ENCODE measurements around the gene PTPRD.

Gene PTPRD

GRCh38 chr9:8420416-8420815 lies 2192.4 kb downstream of the PTPRD start:
- H3K27ac Mint-ChIP-seq: no peak overlapping the region
- H3K27me3 Mint-ChIP-seq: no peaks in the 10 kb centered on the region
- no peak overlapping the region for H3K4me3 Mint-ChIP-seq
- no peaks in the 10 kb centered on the region for H3K4me1 Mint-ChIP-seq (ENCODE audit: low read depth)
- no peaks in the 10 kb centered on the region for H3K9me3 Mint-ChIP-seq (ENCODE audit: low read depth)
- no peaks in the 10 kb centered on the region for H3K36me3 Mint-ChIP-seq

GRCh38 chr9:8419596-8420275 lies 2193.1 kb downstream of the PTPRD start:
- H3K36me3 Mint-ChIP-seq: no peaks in the 10 kb centered on the region
- no peaks in the 10 kb centered on the region for H3K9me3 Mint-ChIP-seq (ENCODE audit: low read depth)
- H3K4me1 Mint-ChIP-seq (ENCODE audit: low read depth): no peaks in the 10 kb centered on the region
- H3K27ac Mint-ChIP-seq: no peak overlapping the region
- no peaks in the 10 kb centered on the region for H3K27me3 Mint-ChIP-seq
- no peak overlapping the region for H3K4me3 Mint-ChIP-seq

GRCh38 chr9:8417341-8417740 lies 2195.5 kb downstream of the PTPRD start:
- H3K27ac Mint-ChIP-seq: no peak overlapping the region
- no peaks in the 10 kb centered on the region for H3K9me3 Mint-ChIP-seq (ENCODE audit: low read depth)
- no peaks in the 10 kb centered on the region for H3K4me1 Mint-ChIP-seq (ENCODE audit: low read depth)
- H3K4me3 Mint-ChIP-seq: no peak overlapping the region
- H3K27me3 Mint-ChIP-seq: peaks cover 1% of the 10 kb centered on the region
- H3K36me3 Mint-ChIP-seq: no peaks in the 10 kb centered on the region

DNA sequence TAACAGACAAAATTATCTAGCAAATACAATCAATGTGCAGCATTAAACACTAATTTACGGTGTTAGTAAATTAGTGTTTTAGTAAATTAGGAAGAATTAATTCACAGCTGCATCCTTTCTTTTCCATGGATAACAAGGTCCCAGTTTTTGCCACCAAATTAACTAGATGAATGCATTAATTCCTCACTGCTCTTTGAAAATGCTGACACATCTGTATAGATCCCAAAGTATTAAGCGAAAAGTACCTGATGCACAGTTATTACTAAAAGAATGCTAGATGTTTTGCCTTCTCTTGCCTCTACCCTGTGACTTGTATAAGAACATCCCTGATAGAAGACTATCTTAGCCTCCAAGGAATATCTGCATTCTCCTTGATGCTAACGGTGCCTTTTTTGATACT lies 2200.5 kb downstream of the PTPRD start:
- Mint-ChIP-seq H3K4me1 (ENCODE audit: low read depth) (peaks cover 4% of the 10 kb centered on the region), H3K9me3 (ENCODE audit: low read depth) (no peaks in the 10 kb centered on the region), H3K27me3 (peaks cover 1% of the 10 kb centered on the region), H3K36me3 (no peaks in the 10 kb centered on the region), H3K27ac (no peak overlapping the region), H3K4me3 (no peak overlapping the region)

DNA sequence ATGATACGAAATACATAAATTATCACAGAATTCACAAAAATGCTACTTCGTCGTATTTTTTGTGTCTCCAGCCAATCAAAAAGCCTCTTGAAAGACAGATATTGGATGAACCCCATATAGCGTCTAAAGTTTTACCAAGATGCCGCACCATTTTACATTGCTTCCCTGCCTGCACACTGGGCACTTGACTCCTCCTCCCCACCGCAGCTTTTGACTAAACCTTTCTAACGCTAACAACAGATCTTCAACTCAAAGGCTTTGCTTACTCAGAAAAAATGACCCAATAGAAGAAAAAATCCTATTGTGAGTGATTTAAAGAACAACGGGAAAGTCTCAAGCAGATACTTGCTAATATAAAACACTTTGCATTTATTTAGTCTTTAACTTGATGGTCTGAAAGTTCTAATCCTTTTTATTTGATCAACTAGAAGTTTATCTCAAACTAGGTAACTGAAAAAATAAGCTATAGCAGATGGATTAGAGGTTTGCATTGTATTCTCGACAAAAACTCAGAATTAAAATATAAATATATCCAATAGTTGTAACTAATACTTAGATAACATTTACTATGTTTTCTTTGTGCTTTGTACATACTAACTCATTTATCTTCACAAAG lies 2204.1 kb downstream of the PTPRD start:
- Mint-ChIP-seq H3K36me3 (no peaks in the 10 kb centered on the region), H3K4me3 (no peak overlapping the region), H3K9me3 (ENCODE audit: low read depth) (no peaks in the 10 kb centered on the region), H3K4me1 (ENCODE audit: low read depth) (peaks cover 4% of the 10 kb centered on the region), H3K27me3 (peaks cover 1% of the 10 kb centered on the region), H3K27ac (no peak overlapping the region)

GRCh38 chr9:8401961-8402705 lies 2210.7 kb downstream of the PTPRD start:
- Mint-ChIP-seq H3K9me3 (ENCODE audit: low read depth) (no peaks in the 10 kb centered on the region), H3K27me3 (peaks cover 1% of the 10 kb centered on the region), H3K36me3 (no peaks in the 10 kb centered on the region), H3K4me3 (no peak overlapping the region), H3K27ac (no peak overlapping the region), H3K4me1 (ENCODE audit: low read depth) (no peaks in the 10 kb centered on the region)

DNA sequence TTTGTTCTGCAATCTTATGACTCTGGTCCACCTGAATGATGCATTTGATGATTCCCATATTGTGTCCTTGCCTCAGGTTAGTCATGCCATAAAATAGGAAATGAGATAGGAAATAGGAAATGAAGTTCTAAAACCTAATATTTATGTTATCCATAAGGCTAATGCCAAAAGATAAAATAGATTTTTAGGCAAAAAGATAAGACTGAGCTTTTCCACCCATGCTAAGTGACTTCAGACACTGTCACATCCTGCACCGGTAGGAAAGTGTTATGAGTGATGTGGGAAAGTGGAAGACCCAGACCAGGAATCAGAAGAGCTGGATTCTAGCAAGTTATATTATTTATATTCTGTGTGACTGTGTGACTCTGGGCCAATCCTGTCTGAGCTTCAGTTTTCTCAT lies 2212.4 kb downstream of the PTPRD start:
- no peaks in the 10 kb centered on the region for H3K4me1 Mint-ChIP-seq (ENCODE audit: low read depth)
- H3K36me3 Mint-ChIP-seq: no peaks in the 10 kb centered on the region
- H3K9me3 Mint-ChIP-seq (ENCODE audit: low read depth): no peaks in the 10 kb centered on the region
- peaks cover 1% of the 10 kb centered on the region for H3K27me3 Mint-ChIP-seq
- no peak overlapping the region for H3K4me3 Mint-ChIP-seq
- no peak overlapping the region for H3K27ac Mint-ChIP-seq

- H3K4me3 Mint-ChIP-seq: no peak overlapping the region
- H3K27ac Mint-ChIP-seq: no peak overlapping the region
- peaks cover 1% of the 10 kb centered on the region for H3K27me3 Mint-ChIP-seq
- no peaks in the 10 kb centered on the region for H3K4me1 Mint-ChIP-seq (ENCODE audit: low read depth)
- H3K9me3 Mint-ChIP-seq (ENCODE audit: low read depth): no peaks in the 10 kb centered on the region
- H3K36me3 Mint-ChIP-seq: no peaks in the 10 kb centered on the region
These were observed 2217.8 kb downstream of the PTPRD start for GRCh38 chr9:8395022-8395421.

GRCh38 chr9:8394341-8394740 lies 2218.5 kb downstream of the PTPRD start:
- Mint-ChIP-seq H3K27ac (no peak overlapping the region), H3K9me3 (ENCODE audit: low read depth) (no peaks in the 10 kb centered on the region), H3K4me3 (no peak overlapping the region), H3K36me3 (no peaks in the 10 kb centered on the region), H3K4me1 (ENCODE audit: low read depth) (no peaks in the 10 kb centered on the region), H3K27me3 (peaks cover 1% of the 10 kb centered on the region)

GRCh38 chr9:8392866-8393265 lies 2219.9 kb downstream of the PTPRD start:
- H3K4me3 Mint-ChIP-seq: no peak overlapping the region
- no peaks in the 10 kb centered on the region for H3K9me3 Mint-ChIP-seq (ENCODE audit: low read depth)
- no peaks in the 10 kb centered on the region for H3K4me1 Mint-ChIP-seq (ENCODE audit: low read depth)
- H3K36me3 Mint-ChIP-seq: no peaks in the 10 kb centered on the region
- no peak overlapping the region for H3K27ac Mint-ChIP-seq
- H3K27me3 Mint-ChIP-seq: peaks cover 1% of the 10 kb centered on the region

GRCh38 chr9:8391566-8391965 lies 2221.2 kb downstream of the PTPRD start:
- no peak overlapping the region for H3K4me3 Mint-ChIP-seq

DNA sequence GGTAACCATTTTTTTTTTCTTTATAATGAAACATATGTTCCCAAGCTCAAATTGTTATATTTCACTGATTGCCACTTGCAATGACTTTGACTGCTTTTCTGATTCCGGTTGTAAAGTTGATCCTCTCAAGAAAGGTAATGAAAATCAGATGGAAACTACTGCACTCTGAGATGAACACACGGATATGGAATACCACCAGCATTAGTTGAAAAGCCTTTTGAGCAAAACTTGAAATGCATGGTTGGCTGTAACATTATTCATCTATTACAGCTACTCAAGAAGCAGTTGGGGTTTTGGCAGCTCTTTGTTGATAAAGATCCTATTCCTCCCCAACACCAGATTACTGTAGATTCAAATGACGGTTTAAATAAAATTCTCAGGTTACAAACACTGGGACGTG lies 2221.7 kb downstream of the PTPRD start:
- H3K9me3 Mint-ChIP-seq (ENCODE audit: low read depth): no peaks in the 10 kb centered on the region
- H3K4me1 Mint-ChIP-seq (ENCODE audit: low read depth): no peaks in the 10 kb centered on the region
- H3K36me3 Mint-ChIP-seq: no peaks in the 10 kb centered on the region
- H3K4me3 Mint-ChIP-seq: no peak overlapping the region
- H3K27ac Mint-ChIP-seq: no peak overlapping the region
- peaks cover 1% of the 10 kb centered on the region for H3K27me3 Mint-ChIP-seq

More at GRCh38 chr9:8391566-8391965, 2221.2 kb downstream of the PTPRD start:
- Mint-ChIP-seq H3K27me3 (peaks cover 1% of the 10 kb centered on the region), H3K4me1 (ENCODE audit: low read depth) (no peaks in the 10 kb centered on the region), H3K27ac (no peak overlapping the region), H3K36me3 (no peaks in the 10 kb centered on the region), H3K9me3 (ENCODE audit: low read depth) (no peaks in the 10 kb centered on the region)

GRCh38 chr9:8390571-8390970 lies 2222.2 kb downstream of the PTPRD start:
- H3K4me3 Mint-ChIP-seq: no peak overlapping the region
- H3K9me3 Mint-ChIP-seq (ENCODE audit: low read depth): no peaks in the 10 kb centered on the region
- H3K27ac Mint-ChIP-seq: no peak overlapping the region
- H3K27me3 Mint-ChIP-seq: peaks cover 1% of the 10 kb centered on the region
- H3K36me3 Mint-ChIP-seq: no peaks in the 10 kb centered on the region
- no peaks in the 10 kb centered on the region for H3K4me1 Mint-ChIP-seq (ENCODE audit: low read depth)

DNA sequence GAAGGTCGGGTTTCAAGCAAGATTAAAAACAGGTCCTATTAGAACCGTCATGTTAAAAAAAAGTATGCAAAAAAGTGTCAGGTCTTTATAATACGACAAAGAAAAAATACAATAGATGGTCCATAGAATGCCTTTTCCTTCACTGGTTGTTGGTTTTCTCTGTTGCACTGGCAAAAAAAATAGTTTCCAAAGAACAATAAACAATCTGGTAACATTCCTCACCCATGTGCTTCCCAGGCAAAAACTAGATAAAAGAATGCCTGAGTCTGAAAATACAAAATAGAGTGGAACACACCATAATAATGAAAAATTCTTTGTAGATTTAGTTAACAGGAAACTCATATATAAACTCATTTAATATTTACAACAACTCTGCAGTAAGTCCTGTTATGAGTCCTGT lies 2223.3 kb downstream of the PTPRD start:
- Mint-ChIP-seq H3K4me3 (no peak overlapping the region), H3K27ac (no peak overlapping the region), H3K36me3 (no peaks in the 10 kb centered on the region), H3K27me3 (no peaks in the 10 kb centered on the region), H3K9me3 (ENCODE audit: low read depth) (no peaks in the 10 kb centered on the region), H3K4me1 (ENCODE audit: low read depth) (no peaks in the 10 kb centered on the region)

DNA sequence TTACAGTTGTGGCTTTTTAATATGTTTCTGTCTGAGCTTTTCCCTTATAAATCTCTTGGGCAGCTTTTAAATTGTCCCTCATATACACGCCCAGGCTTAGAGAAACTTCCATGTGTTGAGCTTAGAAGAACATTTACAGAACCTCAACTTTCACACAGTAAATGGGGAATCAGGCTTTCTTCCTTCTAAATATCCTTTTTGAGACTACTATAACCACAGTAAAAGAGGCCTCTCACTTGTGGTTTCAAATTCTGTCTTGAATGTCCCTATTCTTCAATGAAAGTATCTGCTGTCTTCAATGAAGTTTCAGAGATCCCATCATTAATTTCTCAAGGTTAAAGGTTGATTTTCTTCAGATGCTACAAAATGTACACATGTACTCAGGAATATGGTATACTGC lies 2224.7 kb downstream of the PTPRD start:
- H3K9me3 Mint-ChIP-seq (ENCODE audit: low read depth): no peaks in the 10 kb centered on the region
- H3K36me3 Mint-ChIP-seq: no peaks in the 10 kb centered on the region
- H3K4me3 Mint-ChIP-seq: no peak overlapping the region
- no peaks in the 10 kb centered on the region for H3K27me3 Mint-ChIP-seq
- no peak overlapping the region for H3K27ac Mint-ChIP-seq
- no peaks in the 10 kb centered on the region for H3K4me1 Mint-ChIP-seq (ENCODE audit: low read depth)

Data from activated naive CD8-positive, alpha-beta T cell (primary cell).